NK-92 (cell line): ENCODE data around the gene CCL27.

Experiments used
- DNase-seq: peaks from one replicate; lab custom pipeline; 2025; ENCODE audit not compliant: unreplicated experiment; lab: John Stamatoyannopoulos, UW

The CCL27 gene

GRCh38 chr9:34628656-34629490 lies 33.6 kb downstream of the CCL27 start, which contains the start of gene ARID3C:
ARID3C (minus strand) TSS chr9:34629066; CDS start chr9:34628014, 1,052 bp downstream.
- no peak for DNase-seq

- DNase-seq, result no peak
These were observed 34.5 kb downstream of the CCL27 start for GRCh38 chr9:34627716-34628655.

GRCh38 chr9:34625186-34625486 lies 37.3 kb downstream of the CCL27 start:
- no peak for DNase-seq

DNA sequence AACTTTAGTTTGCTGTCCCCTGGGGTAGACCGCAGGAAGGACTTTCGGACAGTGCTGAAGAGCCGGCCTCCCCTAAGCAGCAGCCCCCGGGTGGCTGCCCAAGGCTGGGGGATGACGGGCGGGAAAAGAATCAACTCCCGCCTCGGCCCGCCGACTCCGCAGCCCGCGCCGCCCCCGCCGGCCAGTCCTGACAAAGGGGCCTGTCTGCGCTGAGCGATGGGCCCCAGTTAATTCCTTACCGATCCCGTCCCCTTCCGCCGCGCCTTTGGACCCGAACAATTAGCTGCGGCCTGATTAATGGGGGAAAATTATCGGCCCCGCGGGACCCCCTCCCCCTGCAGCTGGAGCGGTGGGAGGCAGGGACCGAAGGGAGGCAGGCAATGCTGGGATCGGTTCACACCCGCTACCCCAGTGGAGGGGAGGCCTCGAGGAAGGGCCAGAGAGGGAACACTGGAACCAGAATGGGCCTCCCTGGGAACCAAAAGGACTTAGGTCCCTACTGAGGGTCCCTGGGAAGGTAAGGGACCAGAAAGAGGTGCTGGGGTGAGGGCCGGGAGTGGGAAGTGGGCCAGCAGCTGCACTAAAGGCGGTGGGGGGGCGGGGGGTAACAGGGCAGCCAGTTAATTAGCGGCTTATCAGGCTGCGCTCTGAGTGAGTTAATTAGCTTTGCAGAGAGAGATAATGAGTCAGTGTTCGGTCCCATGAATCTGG lies 37.8 kb downstream of the CCL27 start:
- DNase-seq, result no peak

- DNase-seq, result no peak
These were observed 38.9 kb downstream of the CCL27 start for GRCh38 chr9:34623374-34624235.

- DNase-seq, result peak; percentile 70
These were observed 42.1 kb downstream of the CCL27 start, which contains the start of gene DCTN3 for GRCh38 chr9:34620061-34620994. DCTN3 (minus strand) TSS chr9:34620495; CDS start chr9:34620464, 31 bp downstream.

GRCh38 chr9:34615132-34615531 lies 47.3 kb downstream of the CCL27 start:
- no peak for DNase-seq

GRCh38 chr9:34612788-34613390 lies 49.6 kb downstream of the CCL27 start:
- no peak for DNase-seq
